Fibroblast of the aortic adventitia (primary cell): ENCODE data around the gene SPATA2L. TPM values are rescaled to one million over a fixed set of nuclear protein-coding genes. Genes with fewer than 3 reads are reported as not detected.
A peak's percentile ranks its signal among the peaks of the same experiment; 100 is the strongest.

Source experiments
- DNase-seq: peaks from one replicate; pipeline ENCODE4 v3.0.0-alpha.2; 2010; ENCODE audit warnings: low read depth
- H3K4me3 ChIP-seq: 2 replicates; pipeline ENCODE4 v1.5.1; 2011; ENCODE audit warnings: low read depth, mild to moderate bottlenecking, control low read depth, low read length, moderate library complexity
- CTCF ChIP-seq: IDR thresholded peaks from 2 replicates; pipeline ENCODE4 v1.5.1; 2011; ENCODE audit warnings: mild to moderate bottlenecking, low read length, control low read depth, inconsistent platforms; ENCODE audit not compliant: insufficient read depth
- total RNA-seq: library from RNA; depleted of rRNA; stranded (reverse); fragments of >200 nt; gene quantifications from 2 replicates; pipeline ENCODE4 v1.2.3, GENCODE V29; 2012; ENCODE audit warnings: low replicate concordance

The SPATA2L gene
- total RNA-seq, 1 donor = 10.1 TPM

GRCh38 chr16:89729863-89730593 is 28.5 kb upstream of the SPATA2L start:
- no peak for DNase-seq
- H3K4me3 ChIP-seq = no peak overlapping the region
- TF ChIP-seq CTCF = no peak

DNA sequence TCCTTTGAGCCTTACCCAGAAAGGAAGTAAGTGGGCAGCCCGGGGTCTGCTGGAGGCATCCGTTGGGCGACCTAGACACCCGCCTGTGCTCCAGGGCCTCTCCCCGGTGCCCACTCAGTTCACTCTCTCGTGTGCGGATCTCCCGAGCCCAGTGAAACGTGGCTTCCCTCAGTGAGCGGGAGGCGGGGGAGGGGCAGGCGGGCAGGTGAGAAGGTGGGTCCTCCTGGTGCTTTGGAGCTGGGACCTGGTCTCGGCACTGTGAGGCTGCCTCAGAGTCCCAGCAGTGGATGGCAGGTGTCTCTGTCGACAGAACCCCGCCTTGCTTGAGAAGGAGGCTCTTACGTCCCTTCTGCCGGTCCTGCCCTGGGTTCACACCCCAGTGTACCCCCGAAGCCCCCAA is 27.8 kb upstream of the SPATA2L start:
- TF ChIP-seq CTCF = no peak
- no peak overlapping the region for H3K4me3 ChIP-seq
- no peak for DNase-seq

GRCh38 chr16:89727406-89728120 is 26.1 kb upstream of the SPATA2L start:
- DNase-seq = no peak
- H3K4me3 ChIP-seq = no peak overlapping the region
- no peak for TF ChIP-seq CTCF

GRCh38 chr16:89723279-89724250 is 22.1 kb upstream of the SPATA2L start:
- TF ChIP-seq CTCF = no peak
- peak overlapping the region; percentile 17 for H3K4me3 ChIP-seq
- peak; percentile 35 for DNase-seq

DNA sequence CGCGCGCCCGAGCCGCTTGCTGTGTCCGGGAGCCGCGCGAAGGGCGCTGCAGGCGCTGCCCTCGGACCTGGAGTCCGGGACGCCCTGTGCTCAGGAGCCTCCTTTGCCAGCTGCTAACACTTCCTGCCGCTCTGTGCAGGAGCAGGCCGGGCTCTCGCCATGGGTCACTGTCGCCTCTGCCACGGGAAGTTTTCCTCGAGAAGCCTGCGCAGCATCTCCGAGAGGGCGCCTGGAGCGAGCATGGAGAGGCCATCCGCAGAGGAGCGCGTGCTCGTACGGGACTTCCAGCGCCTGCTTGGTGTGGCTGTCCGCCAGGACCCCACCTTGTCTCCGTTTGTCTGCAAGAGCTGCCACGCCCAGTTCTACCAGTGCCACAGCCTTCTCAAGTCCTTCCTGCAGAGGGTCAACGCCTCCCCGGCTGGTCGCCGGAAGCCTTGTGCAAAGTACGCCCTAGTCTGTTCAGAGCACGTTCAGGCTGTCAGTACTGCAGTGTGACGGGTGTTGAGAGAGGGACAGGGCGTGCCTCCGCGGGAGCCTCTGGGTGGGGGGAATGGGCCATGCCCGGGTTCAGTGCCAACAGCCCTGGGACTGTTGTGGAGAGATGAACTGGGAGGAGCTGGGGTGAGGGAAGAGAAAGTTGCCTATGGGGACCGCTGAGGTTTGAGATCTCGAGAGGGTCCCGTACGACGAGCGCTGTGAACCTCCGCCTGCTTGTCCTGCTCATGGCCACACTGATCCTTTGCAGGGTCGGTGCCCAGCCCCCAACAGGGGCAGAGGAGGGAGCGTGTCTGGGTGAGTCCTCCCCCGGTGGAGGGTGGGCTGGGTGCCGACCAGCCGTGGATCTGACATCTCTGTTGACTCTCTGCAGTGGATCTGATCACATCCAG is 21.1 kb upstream of the SPATA2L start:
- peak overlapping the region; percentile 83 for H3K4me3 ChIP-seq
- peak; percentile 31 for DNase-seq
- TF ChIP-seq CTCF = no peak
